HepG2 (cell line): ENCODE results near the gene ORC3. TPM values are rescaled to one million over a fixed set of nuclear protein-coding genes. Genes with fewer than 3 reads are reported as not detected.

Source experiments
- BATF2 ChIP-seq: sonication (generic); formaldehyde crosslinking; IDR thresholded peaks from 2 replicates; pipeline ENCODE4 v1.8.0; 2022; ENCODE audit warnings: mild to moderate bottlenecking, missing genetic modification reagents, moderate library complexity
- CENPT ChIP-seq: sonication (generic); formaldehyde crosslinking; IDR thresholded peaks from 2 replicates; pipeline ENCODE4 v1.8.0; 2022; ENCODE audit warnings: low read depth, mild to moderate bottlenecking, moderate library complexity, missing genetic modification reagents
- DMAP1 ChIP-seq: IDR thresholded peaks from 2 replicates; pipeline ENCODE4 v1.6.1; 2016
- ERF ChIP-seq: IDR thresholded peaks from 2 replicates; pipeline ENCODE4 v1.6.1; 2018; ENCODE audit warnings: missing biosample characterization, missing genetic modification reagents
- FOXO4 ChIP-seq: sonication (generic); formaldehyde crosslinking; conservative IDR thresholded peaks from 2 replicates; pipeline ENCODE4 v1.8.1; 2023; ENCODE audit warnings: missing genetic modification reagents
- KDM6A ChIP-seq: IDR thresholded peaks from 2 replicates; pipeline ENCODE4 v1.6.1; 2016; ENCODE audit warnings: low read depth
- MLLT10 ChIP-seq: sonication (generic); formaldehyde crosslinking; IDR thresholded peaks from 2 replicates; pipeline ENCODE4 v1.4.0; 2020; ENCODE audit warnings: missing genetic modification reagents
- NCOA2 ChIP-seq: sonication (generic); formaldehyde crosslinking; IDR thresholded peaks from 2 replicates; pipeline ENCODE4 v1.8.0; 2022; ENCODE audit warnings: inconsistent platforms
- POLR2AphosphoS2 ChIP-seq: IDR thresholded peaks from 2 replicates; pipeline ENCODE4 v1.6.1; 2011; ENCODE audit warnings: low read depth, low read length, improper control_type of control experiment
- RAD21 ChIP-seq: fragments of 450-650 bp; formaldehyde crosslinking; IDR thresholded peaks from 2 replicates; pipeline ENCODE4 v1.5.0; 2020; ENCODE audit warnings: mild to moderate bottlenecking
- REL ChIP-seq: sonication (generic); formaldehyde crosslinking; conservative IDR thresholded peaks from 2 replicates; pipeline ENCODE4 v1.8.0; 2022; ENCODE audit warnings: mild to moderate bottlenecking, missing genetic modification reagents, moderate library complexity
- RERE ChIP-seq: IDR thresholded peaks from 2 replicates; pipeline ENCODE4 v1.6.1; 2016; ENCODE audit warnings: low read depth, missing genetic modification reagents, missing compliant biosample characterization
- SAP130 ChIP-seq: IDR thresholded peaks from 2 replicates; pipeline ENCODE4 v1.6.1; 2016; ENCODE audit warnings: low read depth
- SMYD3 ChIP-seq: sonication (generic); formaldehyde crosslinking; IDR thresholded peaks from 2 replicates; pipeline ENCODE4 v1.8.1; 2023; ENCODE audit warnings: mild to moderate bottlenecking, missing genetic modification reagents
- SNAPC2 ChIP-seq: sonication (generic); formaldehyde crosslinking; IDR thresholded peaks from 2 replicates; pipeline ENCODE4 v1.8.1; 2022; ENCODE audit warnings: mild to moderate bottlenecking, missing genetic modification reagents
- ZNF335 ChIP-seq: sonication (generic); formaldehyde crosslinking; IDR thresholded peaks from 2 replicates; pipeline ENCODE4 v1.4.0; 2020; ENCODE audit warnings: missing genetic modification reagents
- ZNF337 ChIP-seq: sonication (generic); formaldehyde crosslinking; IDR thresholded peaks from 2 replicates; pipeline ENCODE4 v1.5.1; 2020; ENCODE audit warnings: missing genetic modification reagents, low read depth, mild to moderate bottlenecking, borderline replicate concordance
- ZNF362 ChIP-seq: sonication (generic); formaldehyde crosslinking; IDR thresholded peaks from 2 replicates; pipeline ENCODE4 v1.4.0; 2020; ENCODE audit warnings: missing genetic modification reagents, mild to moderate bottlenecking, borderline replicate concordance
- ZNF549 ChIP-seq: sonication (generic); formaldehyde crosslinking; IDR thresholded peaks from 2 replicates; pipeline ENCODE4 v1.5.0; 2020; ENCODE audit warnings: missing genetic modification reagents
- ZNF569 ChIP-seq: sonication (generic); formaldehyde crosslinking; IDR thresholded peaks from 2 replicates; pipeline ENCODE4 v1.5.0; 2020; ENCODE audit warnings: mild to moderate bottlenecking, missing genetic modification reagents, moderate library complexity, borderline replicate concordance
- ZNF652 ChIP-seq: IDR thresholded peaks from 2 replicates; pipeline ENCODE4 v1.6.1; 2016; ENCODE audit warnings: low read depth, borderline replicate concordance
- ZNF761 ChIP-seq: sonication (generic); formaldehyde crosslinking; conservative IDR thresholded peaks from 2 replicates; pipeline ENCODE4 v1.4.0; 2020; ENCODE audit warnings: mild to moderate bottlenecking, missing genetic modification reagents
- ZNF878 ChIP-seq: sonication (generic); formaldehyde crosslinking; IDR thresholded peaks from 2 replicates; pipeline ENCODE4 v1.8.1; 2023; ENCODE audit warnings: mild to moderate bottlenecking, missing genetic modification reagents, moderate library complexity
- polyA plus RNA-seq, 8 experiments: library from polyadenylated mRNA; depleted of rRNA in 3 of 8; stranded (reverse) in 7 of 8; unstranded in 1 of 8; fragments of >200 nt; fragmentation: Illumina TruSeq in 4 of 8; extraction: Trizol in 4 of 8; gene quantifications; 2 replicates each; pipeline versions ENCODE4 v1.2.1 to v1.2.3, GENCODE V29; 2011 to 2016; ENCODE audit warnings: low read depth in 4 of 8, missing spikeins in 1 of 8, mixed read lengths in 1 of 8; ENCODE audit not compliant: insufficient read depth in 1 of 8
- total RNA-seq, 5 experiments: library from RNA; depleted of rRNA; stranded (reverse); fragments of >200 nt; fragmentation: Illumina TruSeq; extraction: Trizol; gene quantifications; 2 replicates each; pipeline ENCODE4 v1.2.3, GENCODE V29; 2016; ENCODE audit warnings: low read depth in 1 of 5

ORC3 gene
- total and polyA plus RNA-seq, 2 of the 13 experiments (the other 11 are each of a cell fraction or from before 2014, with no cell fraction given), result 21.8 to 43.5 TPM

GRCh38 chr6:87589693-87590416 lies at the start of gene ORC3, which contains the start of gene RARS2 (continued):
- TF ChIP-seq DMAP1 (CRISPR knock-in tag) (peak; percentile 90), SNAPC2 (CRISPR knock-in tag) (no peak), RAD21 (CRISPR knock-in tag) (no peak), ZNF878 (CRISPR knock-in tag) (no peak), REL (CRISPR knock-in tag) (0 out of 2 replicates have a peak, but pooled peaks have one; percentile 69), KDM6A (CRISPR knock-in tag) (no peak), BATF2 (CRISPR knock-in tag) (no peak), RERE (CRISPR knock-in tag) (peak; percentile 45; the same call in 1 of the 2 replicates), POLR2AphosphoS2 (no peak), ZNF362 (CRISPR knock-in tag) (no peak), ZNF335 (CRISPR knock-in tag) (no peak), ERF (peak; percentile 96), NCOA2 (CRISPR knock-in tag) (no peak), ZNF761 (no peak), CENPT (CRISPR knock-in tag) (no peak), ZNF569 (CRISPR knock-in tag) (0 out of 2 replicates have a peak, but pooled peaks have one; percentile 33), ZNF549 (CRISPR knock-in tag) (no peak), SMYD3 (CRISPR knock-in tag) (no peak), ZNF652 (CRISPR knock-in tag) (peak; percentile 28; the same call in 1 of the 2 replicates), SAP130 (CRISPR knock-in tag) (peak; percentile 99), ZNF337 (0 out of 2 replicates have a peak, but pooled peaks have one; percentile 9), FOXO4 (CRISPR knock-in tag) (0 out of 2 replicates have a peak, but pooled peaks have one; percentile 54), MLLT10 (CRISPR knock-in tag) (no peak)
